Glomerular visceral epithelial cell (primary cell): ENCODE data around the gene EBF3.

Experiments
- DNase-seq: peaks from one replicate; pipeline ENCODE4 v3.0.0-alpha.2; 2016; ENCODE audit errors: extremely low spot score

Gene EBF3

GRCh38 chr10:129959544-129960480 is 4.3 kb downstream of the EBF3 start:
- DNase-seq, result no peak

- no peak for DNase-seq
Observed at GRCh38 chr10:129958629-129959543, 5.2 kb downstream of the EBF3 start.

GRCh38 chr10:129958148-129958628 is 5.9 kb downstream of the EBF3 start:
- no peak for DNase-seq

- no peak for DNase-seq
Observed at GRCh38 chr10:129956876-129957673, 7.0 kb downstream of the EBF3 start.

- DNase-seq, result no peak
Observed at GRCh38 chr10:129956286-129956670, 7.8 kb downstream of the EBF3 start.

GRCh38 chr10:129955601-129956285 is 8.3 kb downstream of the EBF3 start:
- DNase-seq, result no peak

- no peak for DNase-seq
Observed at GRCh38 chr10:129954492-129955315, 9.4 kb downstream of the EBF3 start.

- DNase-seq, result no peak
Observed at GRCh38 chr10:129953119-129954051, 10.7 kb downstream of the EBF3 start.

- DNase-seq, result no peak
Observed at GRCh38 chr10:129952378-129953118, 11.5 kb downstream of the EBF3 start.

GRCh38 chr10:129951970-129952265 is 12.2 kb downstream of the EBF3 start:
- DNase-seq, result no peak

- no peak for DNase-seq
Observed at GRCh38 chr10:129951101-129951969, 12.7 kb downstream of the EBF3 start.

- DNase-seq, result no peak
Observed at GRCh38 chr10:129950676-129951075, 13.4 kb downstream of the EBF3 start.

- no peak for DNase-seq
Observed at GRCh38 chr10:129949891-129950291, 14.2 kb downstream of the EBF3 start.

- DNase-seq, result no peak
Observed at GRCh38 chr10:129949411-129949810, 14.7 kb downstream of the EBF3 start.

GRCh38 chr10:129946859-129947258 is 17.2 kb downstream of the EBF3 start:
- DNase-seq, result no peak

GRCh38 chr10:129945941-129946760 is 17.9 kb downstream of the EBF3 start:
- DNase-seq, result no peak

- DNase-seq, result no peak
Observed at GRCh38 chr10:129945526-129945925, 18.5 kb downstream of the EBF3 start.
